ENCODE data around the gene KAZN. TPM values are rescaled to one million over a fixed set of nuclear protein-coding genes. Genes with fewer than 3 reads are reported as not detected.

Gene KAZN
- total RNA-seq, 4 donors from 2014 or later = 9.2 to 30.6 (median 21.2) TPM

DNA sequence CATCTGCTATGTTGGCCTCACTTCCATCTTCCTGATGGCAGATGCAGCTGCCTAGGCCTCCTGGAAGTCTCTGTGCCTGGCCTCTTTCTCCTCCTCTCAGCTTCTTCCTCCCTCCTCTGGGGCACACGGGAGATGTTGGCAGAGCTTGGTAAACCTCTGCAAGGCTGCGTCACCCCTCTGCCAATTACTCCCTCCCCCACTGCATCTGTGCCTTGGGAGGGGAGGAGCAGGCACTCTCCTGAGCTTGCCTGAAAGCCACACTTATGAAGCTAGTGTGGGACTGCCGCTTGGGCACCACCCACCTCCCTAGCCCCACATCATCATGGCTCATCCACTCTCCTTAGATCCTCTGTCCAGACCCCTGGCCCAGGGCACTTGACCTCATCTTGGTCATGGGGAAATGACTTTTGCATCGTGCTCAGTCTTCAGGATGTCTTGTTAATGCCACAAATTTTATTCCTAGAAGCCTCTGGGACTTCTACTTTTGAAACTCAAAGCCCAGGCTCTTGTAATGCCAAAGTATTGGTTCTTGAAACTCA is 547.7 kb downstream of the KAZN start:
- DNase-seq (ENCODE audit: low spot score) (no peak), ATAC-seq (ENCODE audit: low FRiP score) (no peak)
- TF ChIP-seq, protein P1, sequence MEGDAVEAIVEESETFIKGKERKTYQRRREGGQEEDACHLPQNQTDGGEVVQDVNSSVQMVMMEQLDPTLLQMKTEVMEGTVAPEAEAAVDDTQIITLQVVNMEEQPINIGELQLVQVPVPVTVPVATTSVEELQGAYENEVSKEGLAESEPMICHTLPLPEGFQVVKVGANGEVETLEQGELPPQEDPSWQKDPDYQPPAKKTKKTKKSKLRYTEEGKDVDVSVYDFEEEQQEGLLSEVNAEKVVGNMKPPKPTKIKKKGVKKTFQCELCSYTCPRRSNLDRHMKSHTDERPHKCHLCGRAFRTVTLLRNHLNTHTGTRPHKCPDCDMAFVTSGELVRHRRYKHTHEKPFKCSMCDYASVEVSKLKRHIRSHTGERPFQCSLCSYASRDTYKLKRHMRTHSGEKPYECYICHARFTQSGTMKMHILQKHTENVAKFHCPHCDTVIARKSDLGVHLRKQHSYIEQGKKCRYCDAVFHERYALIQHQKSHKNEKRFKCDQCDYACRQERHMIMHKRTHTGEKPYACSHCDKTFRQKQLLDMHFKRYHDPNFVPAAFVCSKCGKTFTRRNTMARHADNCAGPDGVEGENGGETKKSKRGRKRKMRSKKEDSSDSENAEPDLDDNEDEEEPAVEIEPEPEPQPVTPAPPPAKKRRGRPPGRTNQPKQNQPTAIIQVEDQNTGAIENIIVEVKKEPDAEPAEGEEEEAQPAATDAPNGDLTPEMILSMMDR (IDR thresholded peaks at IDR 0.05) = no peak

DNA sequence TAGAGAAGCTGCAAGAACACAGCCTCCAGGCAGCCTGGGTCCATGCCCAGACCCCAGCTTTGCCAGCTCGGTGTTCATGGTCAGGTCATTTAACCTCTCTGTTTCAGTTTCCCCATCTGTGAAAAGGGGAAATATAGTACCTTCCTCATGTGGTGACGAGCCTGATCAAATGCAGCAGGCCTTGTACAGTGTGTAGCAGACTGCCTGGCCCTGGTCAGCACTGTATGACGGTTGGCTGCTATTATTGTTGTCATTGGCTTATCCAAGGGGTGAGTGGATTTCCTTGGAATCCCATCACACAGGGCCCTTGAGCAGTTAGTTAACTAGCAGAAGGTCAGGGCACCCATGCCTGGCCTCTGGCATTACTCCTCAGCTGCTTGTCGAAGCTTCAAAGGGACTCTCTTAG is 548.5 kb downstream of the KAZN start:
- no peak for DNase-seq (ENCODE audit: low spot score)
- ATAC-seq (ENCODE audit: low FRiP score) = no peak
- TF ChIP-seq, protein P1 (IDR thresholded peaks at IDR 0.05) = no peak

DNA sequence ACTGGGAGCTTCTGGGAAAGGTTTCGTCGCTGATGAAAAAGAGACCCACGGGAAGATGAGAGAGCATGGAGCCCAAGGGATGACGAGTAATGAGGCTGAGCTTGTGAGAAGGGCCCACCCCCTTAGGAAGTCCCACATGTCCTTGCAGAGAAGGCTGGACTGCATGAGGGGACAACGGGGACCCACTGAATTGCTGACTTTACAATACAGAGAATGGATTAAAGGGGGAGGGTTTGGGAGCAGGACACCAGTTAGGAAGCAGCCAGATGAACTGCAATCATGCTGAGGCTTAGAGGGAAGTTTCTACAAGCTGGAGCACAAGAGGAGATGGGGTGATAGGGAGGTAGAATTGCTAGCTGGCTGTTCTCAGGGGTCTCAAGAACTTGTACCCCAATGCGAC is 549.5 kb downstream of the KAZN start:
- ATAC-seq (ENCODE audit: low FRiP score) (no peak), DNase-seq (ENCODE audit: low spot score) (no peak)
- TF ChIP-seq, protein P1 (IDR thresholded peaks at IDR 0.05) = no peak

DNA sequence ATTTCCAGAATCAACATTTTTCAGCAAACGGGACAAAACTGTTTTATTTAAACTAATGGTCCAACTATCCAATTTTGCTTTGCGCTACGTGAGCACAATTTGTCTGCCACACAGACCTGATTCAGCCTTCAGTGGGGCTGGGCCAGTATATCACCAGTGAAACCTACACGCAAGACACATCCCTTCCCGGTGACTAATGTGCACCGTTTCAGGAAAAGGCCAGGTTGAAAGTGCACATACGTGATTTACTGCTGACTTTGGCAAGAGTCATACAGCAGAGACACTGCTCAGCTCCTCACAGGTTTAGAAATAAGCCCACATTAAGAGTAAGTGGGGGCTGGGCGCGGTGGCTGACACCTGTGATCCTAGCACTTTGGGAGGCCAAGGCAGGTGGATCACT is 550.0 kb downstream of the KAZN start:
- DNase-seq (ENCODE audit: low spot score) (no peak), ATAC-seq (ENCODE audit: low FRiP score) (no peak)
- TF ChIP-seq, protein P1 (IDR thresholded peaks at IDR 0.05) = no peak

DNA sequence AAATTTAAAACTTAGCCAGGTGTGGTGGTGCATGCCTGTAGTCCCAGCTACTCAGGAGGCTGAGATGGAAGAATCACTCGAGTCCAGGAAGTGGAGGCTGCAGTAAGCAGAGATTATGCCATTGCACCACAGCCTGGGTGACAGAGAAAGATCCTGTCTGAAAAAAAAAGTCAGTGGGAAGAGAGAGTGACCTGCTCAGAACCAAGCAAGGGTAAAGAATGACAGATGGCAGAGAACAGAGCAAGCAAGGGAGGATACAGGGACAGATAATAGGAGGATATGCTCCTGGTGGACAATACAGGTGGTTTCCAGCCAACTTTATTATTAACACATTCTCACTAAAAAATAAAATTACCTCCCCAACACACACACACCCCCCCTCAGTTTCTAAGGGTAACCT is 550.5 kb downstream of the KAZN start:
- DNase-seq (ENCODE audit: low spot score) = no peak
- TF ChIP-seq, protein P1 (IDR thresholded peaks at IDR 0.05) = no peak
- no peak for ATAC-seq (ENCODE audit: low FRiP score)

DNA sequence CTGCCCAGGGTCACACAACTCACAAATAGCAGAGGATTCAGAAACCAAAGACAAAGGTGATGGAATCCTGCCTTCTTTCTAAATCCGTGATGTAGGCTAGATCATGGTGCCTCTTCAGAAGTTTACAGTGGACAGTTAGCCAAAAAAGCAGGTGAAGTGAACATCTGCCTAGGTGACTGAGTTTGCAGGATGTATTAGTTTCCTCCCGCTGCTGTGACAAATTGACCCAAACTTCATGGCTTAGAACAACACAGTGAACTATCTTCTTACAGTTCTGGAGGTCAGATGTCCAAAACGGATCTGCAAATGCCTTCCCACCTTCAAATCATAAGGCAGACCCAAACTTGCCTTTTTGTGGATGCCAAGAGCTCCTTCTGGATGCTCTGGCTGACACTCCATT is 551.9 kb downstream of the KAZN start:
- DNase-seq (ENCODE audit: low spot score) (no peak), ATAC-seq (ENCODE audit: low FRiP score) (no peak)
- TF ChIP-seq, protein P1 (IDR thresholded peaks at IDR 0.05) = no peak

DNA sequence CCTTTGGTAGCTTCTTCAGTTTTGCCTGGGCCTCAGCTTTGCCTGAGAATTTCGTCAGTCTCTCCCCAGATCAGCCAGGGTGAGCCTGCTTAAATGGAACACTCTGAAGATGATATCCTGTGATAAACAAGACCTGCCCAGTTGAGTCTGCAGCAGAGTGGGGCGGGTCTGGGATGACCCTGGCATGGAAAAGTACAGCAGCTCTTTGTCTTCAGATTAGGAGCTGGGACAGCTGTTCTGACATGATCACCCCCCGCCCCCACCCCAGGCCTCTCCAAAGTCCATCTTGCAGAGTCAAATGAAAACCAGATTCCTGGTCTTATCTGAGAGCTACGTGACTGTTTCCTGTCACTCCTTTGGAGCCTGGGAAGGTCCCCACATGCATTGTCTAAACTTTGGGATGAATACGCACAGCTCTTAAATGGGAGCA is 552.9 kb downstream of the KAZN start:
- TF ChIP-seq, protein P1 (IDR thresholded peaks at IDR 0.05) = no peak

More for the DNA sequence above, 552.9 kb downstream of the KAZN start:
- DNase-seq (ENCODE audit: low spot score) = no peak
- ATAC-seq (ENCODE audit: low FRiP score) = no peak

All from omental fat pad (tissue), 4 donors.